Measurements from ENCODE around the gene HSPA1A.
"Not testable (repeated sequence)": the region's sequence is repeated elsewhere in the genome, so short reads cannot be mapped to it uniquely, and the experiment has no call there.

The HSPA1A gene

DNA sequence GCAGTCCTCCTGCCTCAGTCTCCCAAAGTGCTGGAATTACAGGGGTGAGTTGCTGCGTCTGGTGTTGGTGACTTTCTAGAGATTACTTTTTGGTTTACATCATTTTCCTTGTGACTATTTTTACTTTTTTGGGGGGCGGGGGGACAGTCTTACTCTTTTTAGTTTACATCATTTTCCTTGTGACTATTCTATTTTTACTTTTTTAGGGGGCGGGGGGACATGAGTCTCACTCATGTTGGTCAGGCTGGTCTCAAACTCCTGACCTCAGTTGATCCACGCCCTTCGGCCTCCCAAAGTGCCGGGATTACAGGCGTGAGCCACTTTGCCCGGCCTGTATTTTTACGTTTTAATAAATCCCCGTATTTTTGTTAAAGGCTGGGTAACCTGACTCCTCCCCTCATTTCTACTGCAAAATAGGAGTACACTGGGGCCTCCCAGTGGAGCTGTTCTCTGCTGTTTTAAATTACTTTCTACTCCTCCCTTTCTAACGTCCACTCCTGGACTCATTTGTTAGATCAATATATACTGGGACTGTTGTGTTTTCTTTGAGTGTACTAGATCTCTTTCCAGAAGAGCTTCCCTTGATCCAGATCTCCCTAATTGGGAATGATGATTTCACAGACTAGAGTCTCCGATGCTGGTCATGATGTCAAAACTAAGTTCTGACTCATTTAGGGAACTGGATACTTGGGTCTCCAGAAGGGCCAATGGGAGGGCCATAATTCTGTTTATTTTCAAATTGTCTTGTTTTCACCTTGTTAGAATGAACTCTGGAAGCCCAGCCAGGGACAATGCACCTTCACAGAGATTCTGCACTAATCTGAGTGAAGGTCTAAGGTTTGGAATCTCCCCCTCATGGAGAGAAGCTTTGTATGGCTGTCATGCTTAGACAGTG is 21.4 kb downstream of the HSPA1A start:
- DNase-seq (ENCODE audit: low read depth in 2 of 2) = no peak

DNA sequence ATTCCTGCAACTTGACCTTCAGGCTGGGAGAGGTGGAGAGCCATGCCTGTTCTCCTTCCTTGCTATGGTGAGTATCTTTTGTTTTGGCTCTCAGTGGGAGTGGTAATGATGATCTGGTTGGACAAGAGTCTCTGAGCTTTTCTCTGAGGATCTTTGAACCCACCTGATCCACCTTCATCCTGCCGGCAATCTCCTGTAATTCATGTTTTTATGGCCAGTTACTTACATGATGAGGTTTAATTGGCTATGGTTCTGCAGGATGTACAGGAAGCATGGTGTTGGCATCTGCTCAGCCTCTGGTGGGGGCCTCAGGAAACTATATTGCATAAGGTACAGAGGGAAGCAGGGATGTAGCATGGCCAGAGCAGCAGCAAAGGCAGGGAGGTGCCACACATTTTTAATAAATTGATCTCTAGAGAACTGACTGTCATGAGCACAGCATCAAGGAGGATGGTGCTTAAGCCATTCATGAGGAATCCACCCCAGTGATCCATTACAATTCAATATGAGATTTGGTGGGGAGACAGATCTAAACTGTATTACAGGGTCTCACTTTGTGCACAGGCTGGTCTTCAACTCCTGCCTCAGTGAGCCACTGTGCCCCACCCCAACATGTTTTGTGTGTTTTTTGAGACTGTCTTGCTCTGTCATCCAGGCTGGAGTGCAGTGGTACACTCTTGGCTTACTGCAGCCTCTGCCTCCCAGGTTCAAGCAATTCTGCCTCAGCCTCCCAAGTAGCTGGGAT is 22.2 kb downstream of the HSPA1A start:
- DNase-seq (ENCODE audit: low read depth in 2 of 2) = no peak

DNA sequence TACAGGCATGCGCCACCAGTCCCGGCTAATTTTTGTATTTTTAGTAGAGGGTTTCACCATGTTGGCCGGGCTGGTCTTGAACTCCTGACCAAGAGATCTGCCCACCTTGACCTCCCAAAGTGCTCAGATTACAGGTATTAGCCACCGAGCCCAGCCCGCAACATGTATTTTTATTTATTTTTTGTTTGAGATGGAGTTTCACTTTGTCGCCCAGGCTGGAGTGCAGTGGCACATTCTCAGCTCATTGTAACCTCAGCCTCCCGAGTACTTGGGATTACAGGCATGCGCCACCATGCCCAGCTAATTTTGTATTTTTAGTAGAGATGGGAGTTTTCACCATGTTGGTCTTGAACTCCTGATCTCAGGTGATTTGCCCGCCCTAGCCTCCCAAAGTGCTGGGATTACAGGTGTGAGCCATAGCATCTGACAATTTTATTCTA is 22.8 kb downstream of the HSPA1A start:
- DNase-seq (ENCODE audit: low read depth in 2 of 2) = not testable (repeated sequence)

DNA sequence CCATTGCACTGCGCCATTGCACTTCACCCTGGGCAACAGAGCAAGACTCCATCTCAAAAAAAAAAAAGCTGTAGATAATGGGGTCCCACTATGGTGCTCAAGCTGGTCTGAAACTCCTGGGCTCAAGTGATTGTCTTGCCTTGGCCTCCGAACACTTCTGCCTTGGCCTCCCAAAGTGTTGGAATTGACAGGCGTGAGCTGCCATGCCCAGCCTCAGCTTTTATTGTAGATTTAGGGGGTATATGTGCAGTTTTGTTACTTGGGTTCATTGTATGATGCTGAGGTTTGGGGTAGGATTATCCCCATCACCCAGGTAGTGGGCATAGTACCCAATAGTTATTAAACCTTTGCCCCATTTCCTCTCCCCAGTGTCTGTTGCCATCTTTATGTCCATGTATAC is 23.6 kb downstream of the HSPA1A start:
- DNase-seq (ENCODE audit: low read depth in 2 of 2) = no peak

DNA sequence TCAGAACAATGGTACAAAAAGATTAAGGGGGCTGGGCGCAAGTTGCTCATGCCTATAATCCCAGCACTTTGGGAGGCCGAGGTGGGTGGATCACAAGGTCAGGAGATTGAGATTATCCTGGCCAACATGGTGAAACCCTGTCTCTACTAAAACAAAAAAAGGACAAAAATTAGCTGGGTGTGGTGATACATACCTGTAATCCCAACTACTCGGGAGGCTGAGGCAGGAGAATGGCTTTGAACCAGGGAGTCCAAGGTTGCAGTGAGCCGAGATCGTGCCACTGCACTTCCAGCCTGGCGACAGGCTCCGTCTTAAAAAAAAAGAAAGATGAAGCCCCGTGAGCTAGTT is 24.4 kb downstream of the HSPA1A start:
- DNase-seq (ENCODE audit: low read depth in 2 of 2) = not testable (repeated sequence)

DNA sequence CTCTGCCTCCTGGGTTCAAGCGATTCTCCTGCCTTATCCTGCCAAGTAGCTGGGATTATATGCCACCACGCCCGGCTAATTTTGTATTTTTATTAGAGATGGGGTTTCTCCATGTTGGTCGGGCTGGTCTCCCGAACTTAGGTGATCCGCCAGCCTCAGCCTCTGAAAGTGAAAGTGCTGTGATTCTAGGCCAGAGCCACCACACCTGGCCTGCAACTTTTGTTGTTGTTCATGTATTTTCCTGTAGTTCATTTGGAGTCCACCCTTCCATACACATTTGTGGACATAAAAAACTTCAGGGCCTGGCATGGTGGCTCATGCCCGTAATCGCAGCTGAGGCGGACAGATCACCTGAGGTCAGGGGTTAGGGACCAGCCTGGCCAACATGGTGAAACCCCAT is 26.7 kb downstream of the HSPA1A start:
- no peak for DNase-seq (ENCODE audit: low read depth in 2 of 2)

DNA sequence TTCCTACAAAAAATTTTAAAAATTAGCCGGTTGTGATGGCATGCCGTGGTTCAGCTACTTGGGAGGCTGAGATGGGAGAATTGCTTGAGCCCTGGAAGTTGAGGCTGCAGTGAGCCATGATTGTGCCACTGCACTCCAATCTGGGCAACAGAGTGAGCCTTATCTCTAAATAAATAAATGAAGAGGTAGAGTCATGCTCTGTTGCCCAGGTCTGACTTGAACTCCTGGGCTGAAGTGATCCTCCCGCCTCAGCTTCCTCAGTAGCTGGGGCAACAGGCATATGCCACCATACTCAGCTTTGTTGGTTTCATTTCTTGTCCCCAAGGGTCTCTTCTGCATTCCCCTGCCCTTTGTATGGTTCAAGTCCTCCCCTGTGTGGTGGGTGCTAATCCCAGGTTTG is 29.2 kb downstream of the HSPA1A start:
- no peak for DNase-seq (ENCODE audit: low read depth in 2 of 2)

DNA sequence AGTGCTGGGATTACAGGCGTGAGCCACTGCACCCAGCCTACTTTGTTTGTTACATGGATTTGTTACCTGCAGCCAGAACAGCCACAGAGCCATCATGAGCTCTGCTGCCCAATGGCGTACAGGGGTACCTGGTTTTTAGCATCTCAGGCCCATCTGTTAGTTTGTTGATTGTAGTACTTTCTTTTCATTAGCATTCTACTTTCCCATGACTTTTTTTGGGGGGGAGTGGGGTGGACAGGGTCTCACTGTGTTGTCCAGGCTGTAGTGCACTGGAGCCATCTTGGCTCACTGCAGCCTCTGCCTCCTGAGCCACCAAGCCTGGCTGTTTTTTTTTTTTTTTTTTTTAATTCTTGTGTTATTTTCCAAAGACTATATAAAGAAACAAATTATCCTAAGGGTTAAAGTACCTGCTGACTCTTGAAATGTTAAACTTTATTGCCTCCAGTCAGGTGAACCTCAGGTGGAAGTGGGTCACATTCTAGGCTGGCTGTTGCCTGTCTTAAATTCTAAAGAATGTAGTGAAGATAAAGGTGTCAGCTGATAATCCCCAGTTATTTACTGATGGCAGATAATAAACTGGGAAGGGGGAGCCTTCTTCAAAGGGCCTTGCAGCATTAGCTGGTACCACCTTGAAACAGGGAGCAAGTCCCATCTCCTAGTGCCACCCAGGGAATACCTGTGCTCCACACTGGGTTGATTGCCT is 32.1 kb downstream of the HSPA1A start:
- DNase-seq (ENCODE audit: low read depth in 2 of 2) = no peak

DNA sequence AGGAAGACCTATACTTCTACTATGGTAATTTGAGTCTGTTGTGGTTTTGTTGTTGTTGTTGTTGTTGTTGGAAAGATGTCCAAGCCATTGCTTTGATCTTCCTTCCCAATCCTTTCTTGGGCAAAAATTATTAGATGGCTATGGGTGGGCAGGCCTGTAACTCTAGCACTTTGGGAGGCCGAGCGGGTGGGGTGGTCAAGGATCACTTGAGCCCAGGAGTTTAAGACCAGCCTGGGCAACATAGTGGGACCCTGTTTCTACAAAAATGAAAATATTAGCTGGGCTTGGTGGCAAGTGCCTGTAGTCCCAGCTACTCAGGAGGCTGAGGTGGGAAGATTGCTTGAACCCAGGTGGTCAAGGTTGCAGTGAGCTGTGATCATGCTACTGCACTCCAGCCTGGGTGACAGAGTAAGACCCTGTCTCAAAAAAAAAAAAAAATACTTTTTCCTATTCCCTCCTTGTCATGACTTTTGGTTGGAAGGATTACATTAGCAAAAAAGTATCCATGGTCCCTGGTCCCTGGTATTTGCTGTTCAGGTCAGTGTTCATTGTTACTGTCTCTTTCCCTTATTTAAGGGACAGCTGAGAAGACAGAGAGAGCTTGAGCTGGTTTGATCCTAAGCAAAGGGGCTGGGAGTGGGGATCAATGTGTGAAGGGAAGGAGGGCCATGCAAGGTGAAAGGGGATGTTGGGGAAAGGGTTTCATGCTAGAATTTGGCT is 35.6 kb downstream of the HSPA1A start:
- no peak for DNase-seq (ENCODE audit: low read depth in 2 of 2)

DNA sequence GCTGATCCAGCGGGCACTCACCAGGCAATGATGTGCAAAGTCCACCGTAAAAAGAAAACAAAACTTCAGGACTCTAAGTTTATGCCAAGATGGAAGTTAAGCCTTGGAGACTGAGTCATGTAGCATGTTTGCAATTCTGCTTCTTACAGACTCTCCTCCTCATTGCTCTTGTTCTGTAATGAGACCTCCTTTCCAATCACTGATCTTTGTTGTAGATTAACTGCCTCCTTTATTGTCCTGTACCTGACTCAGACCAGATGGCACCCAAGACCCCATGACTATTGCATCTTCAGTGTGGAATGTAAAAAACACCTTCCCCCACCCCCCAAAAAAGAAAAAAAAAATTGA is 36.1 kb downstream of the HSPA1A start:
- no peak for DNase-seq (ENCODE audit: low read depth in 2 of 2)

DNA sequence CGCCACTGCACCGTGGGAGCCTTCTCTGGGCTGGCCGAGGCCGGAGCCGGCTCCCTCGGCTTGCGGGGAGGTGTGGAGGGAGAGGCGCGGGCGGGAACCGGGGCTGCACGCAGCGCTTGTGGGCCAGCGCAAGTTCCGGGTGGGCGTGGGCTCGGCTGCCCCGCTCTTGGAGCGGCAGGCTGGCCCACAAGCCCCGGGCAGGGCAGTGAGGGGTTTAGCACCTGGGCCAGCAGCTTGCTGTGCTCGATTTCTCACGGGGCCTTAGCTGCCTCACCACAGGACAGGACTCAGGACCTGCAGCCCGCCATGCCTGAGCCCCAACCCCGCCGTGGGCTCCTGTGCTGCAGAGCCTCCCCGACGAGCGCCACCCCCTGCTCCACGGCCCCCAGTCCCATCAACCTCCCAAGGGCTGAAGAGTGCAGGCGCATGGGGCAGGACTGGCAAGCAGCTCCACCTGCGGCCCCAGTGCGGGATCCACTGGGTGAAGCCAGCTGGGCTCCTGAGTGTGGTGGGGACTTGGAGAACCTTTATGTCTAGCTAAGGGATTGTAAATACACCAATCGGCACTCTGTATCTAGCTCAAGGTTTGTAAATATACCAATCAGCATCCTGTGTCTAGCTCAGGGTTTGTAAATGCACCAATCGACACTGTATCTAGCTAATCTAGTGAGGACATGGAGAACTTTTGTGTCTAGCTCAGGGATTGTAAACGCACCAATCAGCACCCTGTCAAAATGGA is 36.8 kb downstream of the HSPA1A start:
- DNase-seq (ENCODE audit: low read depth in 2 of 2) = not testable (repeated sequence)

DNA sequence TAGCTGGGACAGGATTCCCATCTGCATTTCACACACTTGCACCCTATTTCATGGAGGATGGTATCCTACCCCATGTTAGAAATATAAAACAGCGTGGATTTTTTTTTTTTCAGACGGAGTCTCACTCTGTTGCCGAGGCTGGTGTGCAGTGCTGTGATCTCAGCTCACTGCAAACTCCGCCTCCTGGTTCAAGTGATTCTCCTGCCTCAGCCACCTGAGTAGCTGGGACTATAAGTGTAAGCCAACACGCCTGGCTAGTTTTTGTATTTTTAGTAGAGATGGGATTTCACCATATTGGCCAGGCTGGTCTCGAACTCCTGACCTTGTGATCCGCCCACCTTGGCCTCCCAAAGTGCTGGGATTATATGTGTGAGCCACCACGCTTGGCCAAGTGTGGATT is 42.4 kb downstream of the HSPA1A start:
- not testable (repeated sequence) for DNase-seq (ENCODE audit: low read depth in 2 of 2)

DNA sequence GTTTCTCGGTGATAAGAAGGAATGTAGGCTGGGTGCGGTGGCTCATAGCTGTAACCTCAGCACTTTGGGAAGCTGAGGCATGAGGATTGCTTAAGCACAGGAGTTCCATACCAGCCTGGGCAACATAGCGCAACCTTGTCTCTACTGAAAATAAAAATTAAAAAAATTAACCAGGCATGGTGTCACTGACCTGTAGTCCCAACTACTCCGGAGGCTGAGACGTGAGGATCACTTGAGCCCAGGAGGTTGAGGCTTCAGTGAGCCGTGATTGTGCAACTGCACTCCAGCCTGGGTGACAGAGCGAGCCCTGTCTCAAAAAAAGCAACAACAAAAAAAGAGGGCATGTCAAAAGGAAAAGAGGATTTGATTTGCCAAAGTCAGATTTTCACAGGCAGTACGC is 43.4 kb downstream of the HSPA1A start:
- no peak for DNase-seq (ENCODE audit: low read depth in 2 of 2)

DNA sequence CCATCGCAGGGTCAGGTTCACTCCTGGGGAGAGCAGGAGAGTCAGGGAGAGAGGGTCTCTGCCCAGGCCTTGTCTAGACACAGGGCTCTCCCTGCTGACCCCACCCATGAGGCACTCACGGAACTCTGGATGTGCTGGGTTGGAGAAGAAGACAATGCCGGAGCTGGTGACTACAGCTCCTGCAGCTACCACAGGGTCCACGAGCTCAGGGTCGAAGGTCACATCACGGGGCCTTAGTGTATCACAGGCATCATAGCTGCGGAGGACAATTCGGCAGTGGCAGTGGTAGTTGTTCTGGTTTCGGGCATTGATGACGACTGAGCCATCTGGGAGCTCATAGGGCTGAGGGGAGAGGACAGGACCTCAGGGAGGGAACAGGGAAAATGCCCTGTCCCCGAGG is 44.6 kb downstream of the HSPA1A start:
- DNase-seq (ENCODE audit: low read depth in 2 of 2) = no peak

DNA sequence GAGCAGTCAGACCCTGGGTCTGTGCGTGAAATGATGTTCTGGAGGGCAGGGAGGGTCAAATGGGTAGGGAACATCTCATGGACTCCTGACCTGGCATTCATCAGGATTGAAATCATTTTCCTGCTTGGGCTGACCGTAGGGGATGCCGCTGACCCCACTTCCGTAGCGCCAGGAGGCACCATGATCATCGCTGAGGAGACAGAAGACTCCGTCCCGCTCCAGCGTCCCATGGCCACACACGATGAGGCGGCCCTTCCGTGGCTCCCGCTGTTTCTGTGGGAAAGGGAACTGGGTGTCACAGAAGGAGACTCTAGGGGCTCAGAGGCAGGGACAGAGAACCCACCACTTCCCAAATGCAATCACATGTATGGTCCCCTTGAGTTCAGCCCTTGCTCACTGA is 45.0 kb downstream of the HSPA1A start:
- DNase-seq (ENCODE audit: low read depth in 2 of 2) = no peak

DNA sequence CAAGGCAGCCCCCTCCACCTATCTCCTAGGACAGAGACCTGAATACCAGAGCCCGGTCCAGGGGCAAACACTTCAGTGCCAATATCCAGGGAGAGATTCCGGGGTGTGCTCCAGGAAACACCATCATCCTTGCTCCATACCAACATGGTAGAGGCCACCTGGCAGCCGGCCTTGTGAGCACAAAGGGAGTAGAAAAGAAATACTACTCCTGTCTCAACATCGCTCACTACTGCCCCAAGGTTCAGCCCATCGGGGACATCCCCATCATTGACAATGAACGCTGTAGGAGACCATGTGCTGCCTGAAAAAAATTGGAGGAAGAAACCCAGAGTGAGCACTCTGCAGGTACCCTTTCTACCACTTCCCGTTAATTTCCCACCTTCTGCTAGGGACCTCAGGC is 45.8 kb downstream of the HSPA1A start:
- no peak for DNase-seq (ENCODE audit: low read depth in 2 of 2)

DNA sequence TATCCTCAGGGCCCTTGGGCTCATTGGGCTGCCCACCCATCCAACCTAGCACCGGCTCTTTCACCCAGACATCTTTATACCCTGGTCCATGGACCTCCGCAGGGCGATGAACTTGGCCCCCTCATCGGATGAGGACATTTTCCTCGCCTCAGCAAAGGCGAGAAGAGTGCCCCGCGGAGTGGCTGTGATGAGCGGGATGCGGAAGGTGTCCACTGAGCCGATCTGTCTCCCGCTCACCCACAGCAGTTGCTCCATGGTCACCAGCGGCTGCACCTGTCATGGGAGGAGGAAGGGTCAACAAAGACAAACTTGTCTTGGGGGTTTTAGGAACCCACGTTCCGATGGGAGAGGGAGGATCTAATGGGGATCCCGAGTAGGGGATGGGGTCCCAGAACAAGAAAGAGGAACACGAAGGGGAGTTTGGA is 46.6 kb downstream of the HSPA1A start:
- DNase-seq (ENCODE audit: low read depth in 2 of 2) = no peak

DNA sequence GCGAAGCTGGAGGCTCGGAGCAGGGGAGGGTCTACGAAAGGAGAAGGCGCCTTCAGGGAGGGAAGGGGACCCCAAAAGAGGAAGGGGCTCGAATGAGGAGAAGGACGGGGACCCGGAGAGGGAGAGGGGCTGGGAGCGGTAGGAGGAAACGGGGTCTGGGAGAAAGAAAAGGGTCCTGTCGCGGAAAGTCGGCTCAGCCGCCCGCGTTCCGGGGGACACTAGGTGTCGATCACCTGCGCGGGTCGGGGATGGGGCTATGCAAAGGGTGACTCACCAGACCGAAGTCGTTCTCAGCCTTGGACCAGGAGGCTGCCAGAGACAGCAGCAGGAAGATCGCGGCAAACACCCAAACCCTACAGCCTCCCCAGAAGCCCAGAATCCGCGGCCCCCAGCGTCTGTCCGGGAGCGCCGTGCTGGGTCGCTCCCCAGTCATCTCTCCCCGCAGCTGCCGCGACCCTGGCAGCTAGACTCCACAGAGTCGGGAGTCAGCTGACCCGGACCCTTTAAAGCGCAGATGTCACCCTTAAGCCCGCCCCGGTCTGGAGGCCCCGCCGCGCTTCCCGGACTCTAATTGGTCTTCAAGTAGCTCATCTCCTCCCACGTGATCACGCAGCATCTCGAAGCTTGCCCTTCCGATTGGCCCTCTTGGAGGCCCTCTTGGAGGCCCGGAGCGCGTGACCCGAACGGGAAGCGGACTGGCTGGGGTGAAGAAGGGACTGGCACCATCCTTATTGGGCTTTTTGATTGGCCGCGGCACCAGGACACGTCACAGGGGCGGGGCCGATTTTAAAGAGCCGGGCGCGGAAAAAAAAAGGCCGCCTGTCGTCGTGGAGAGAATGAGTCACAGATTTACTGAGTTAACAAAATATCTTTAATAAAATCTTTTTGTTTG is 47.2 kb downstream of the HSPA1A start, which contains the start of gene NEU1:
Gene NEU1 (minus strand): TSS at position 478 of the 892 bp plus-strand sequence. CDS start 45 bp downstream, at position 433.
- DNase-seq (ENCODE audit: low read depth in 2 of 2) = peak; percentile 99 to 100

DNA sequence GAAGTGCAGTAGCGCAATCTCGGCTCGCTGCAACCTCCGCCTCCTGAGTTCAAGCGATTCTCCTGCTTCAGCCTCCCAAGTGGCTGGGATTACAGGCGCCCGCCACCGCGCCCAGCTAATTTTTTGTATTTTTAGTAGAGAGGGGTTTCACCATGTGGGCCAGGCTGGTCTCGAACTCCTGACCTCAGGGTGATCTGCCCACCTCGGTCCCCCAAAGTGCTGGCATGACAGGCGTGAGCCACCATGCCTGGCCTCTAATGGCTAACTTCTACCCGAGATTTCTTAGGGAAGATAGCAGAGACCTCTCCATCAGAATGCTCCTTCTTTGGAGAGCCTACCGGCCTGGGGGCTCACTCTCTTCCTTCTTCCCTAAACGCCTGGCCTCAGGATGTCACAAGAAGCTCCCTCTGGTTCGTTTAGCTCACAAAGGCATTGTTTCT is 48.8 kb downstream of the HSPA1A start:
- not testable (repeated sequence) for DNase-seq (ENCODE audit: low read depth in 2 of 2)

DNA sequence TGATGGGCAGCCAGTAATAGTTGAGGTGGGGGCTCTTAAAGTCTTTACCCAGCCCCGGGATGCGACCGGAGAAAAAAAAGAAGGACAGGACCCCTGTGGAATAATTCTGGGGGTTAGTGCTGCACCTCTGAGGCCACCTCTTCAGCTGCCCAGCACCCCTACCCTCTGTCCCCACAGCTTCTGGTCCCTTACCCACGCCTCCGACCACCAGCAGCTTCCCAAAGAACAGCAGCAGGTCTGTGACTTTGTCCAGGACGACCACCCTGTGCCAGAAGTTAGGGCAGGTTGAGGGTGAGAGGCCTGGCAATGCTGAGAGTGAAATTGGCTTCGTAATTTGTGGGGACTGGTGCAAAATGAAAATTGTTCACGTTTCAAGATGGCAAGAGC is 49.5 kb downstream of the HSPA1A start:
- no peak for DNase-seq (ENCODE audit: low read depth in 2 of 2)

Measured in stimulated activated CD8-positive, alpha-beta memory T cell treated with anti-CD3 and anti-CD28 coated beads, Interleukin-15, amount 100 ng/mL, for 48 hours (primary cell).